ENCODE measurements around the gene ZNF526. TPM values are rescaled to one million over a fixed set of nuclear protein-coding genes. Genes with fewer than 3 reads are reported as not detected.

ZNF526 gene
- total RNA-seq, 4 donors from 2014 or later: 3.8 to 6.3 (median 4.0) TPM

DNA sequence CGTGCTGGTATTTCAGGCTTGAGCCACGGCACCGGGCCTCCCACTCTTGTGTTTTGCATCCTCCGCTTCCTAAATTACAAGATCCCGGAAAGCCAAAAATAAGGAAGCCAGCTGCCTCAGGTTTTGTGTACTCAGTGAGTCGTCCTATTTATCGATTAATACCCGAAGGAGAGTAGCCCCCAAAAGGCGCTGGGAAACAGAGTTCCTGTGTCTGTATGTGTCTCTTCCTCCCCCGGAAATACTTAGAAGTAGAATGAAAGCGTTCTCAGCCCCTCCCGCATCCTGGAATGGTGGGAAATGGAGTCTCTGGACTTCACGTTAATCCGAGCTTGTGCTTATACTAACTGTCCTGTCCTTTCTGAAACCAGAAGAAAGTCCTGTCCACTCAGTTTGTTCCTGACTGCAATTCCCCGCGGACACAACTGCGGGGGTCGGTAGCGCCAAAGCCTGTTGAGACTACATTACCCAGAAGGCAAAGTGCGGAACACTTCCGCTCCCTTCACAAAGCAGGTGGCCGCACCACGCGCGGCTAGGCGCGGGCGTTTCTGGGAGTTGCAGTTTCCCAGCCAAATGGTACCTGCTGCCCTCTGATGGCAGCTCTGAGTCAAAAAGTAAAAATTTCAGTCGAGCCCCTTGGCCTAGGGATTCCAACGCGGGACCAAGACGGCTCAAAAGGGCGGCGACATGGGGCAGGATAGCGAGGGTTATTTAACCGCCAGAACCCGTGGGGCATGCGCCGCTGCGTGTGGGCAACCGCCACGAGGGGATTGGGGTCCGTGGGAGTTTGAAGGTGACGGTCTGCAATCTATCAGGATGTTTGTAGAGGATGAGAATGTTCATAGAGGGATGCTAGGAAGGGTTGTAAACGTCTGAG is 24.5 kb downstream of the ZNF526 start:
- TF ChIP-seq, protein P1, sequence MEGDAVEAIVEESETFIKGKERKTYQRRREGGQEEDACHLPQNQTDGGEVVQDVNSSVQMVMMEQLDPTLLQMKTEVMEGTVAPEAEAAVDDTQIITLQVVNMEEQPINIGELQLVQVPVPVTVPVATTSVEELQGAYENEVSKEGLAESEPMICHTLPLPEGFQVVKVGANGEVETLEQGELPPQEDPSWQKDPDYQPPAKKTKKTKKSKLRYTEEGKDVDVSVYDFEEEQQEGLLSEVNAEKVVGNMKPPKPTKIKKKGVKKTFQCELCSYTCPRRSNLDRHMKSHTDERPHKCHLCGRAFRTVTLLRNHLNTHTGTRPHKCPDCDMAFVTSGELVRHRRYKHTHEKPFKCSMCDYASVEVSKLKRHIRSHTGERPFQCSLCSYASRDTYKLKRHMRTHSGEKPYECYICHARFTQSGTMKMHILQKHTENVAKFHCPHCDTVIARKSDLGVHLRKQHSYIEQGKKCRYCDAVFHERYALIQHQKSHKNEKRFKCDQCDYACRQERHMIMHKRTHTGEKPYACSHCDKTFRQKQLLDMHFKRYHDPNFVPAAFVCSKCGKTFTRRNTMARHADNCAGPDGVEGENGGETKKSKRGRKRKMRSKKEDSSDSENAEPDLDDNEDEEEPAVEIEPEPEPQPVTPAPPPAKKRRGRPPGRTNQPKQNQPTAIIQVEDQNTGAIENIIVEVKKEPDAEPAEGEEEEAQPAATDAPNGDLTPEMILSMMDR (IDR thresholded peaks at IDR 0.05): peak; percentile 59 to 84 (median 68)
- peak in 3 of 4 donors; percentile 14 to 74 (median 49) for TF ChIP-seq POLR2A (IDR thresholded peaks at IDR 0.05)
- WGBS, 2 donors: 2 to 3% methylated on average over 26 to 27 of the region's 45 CpGs

GRCh38 chr19:42245231-42245630 is 25.1 kb downstream of the ZNF526 start:
- H3K9me3 ChIP-seq: no peaks in the 10 kb centered on the region
- no peaks in the 10 kb centered on the region for H3K27me3 ChIP-seq
- intact Hi-C loops (cut with DNase I): loop anchor here (10.0 kb wide), 1 partner anchor 50 kb away; no protein-coding TSS in a partner anchor
- H3K4me3 ChIP-seq: peak overlapping the region in 2 of 4 donors; percentile 80 to 98
- DNase-seq: no peak
- peaks cover 4 to 22% (median 6%) of the 10 kb centered on the region in 3 donors for H3K36me3 ChIP-seq
- H3K4me1 ChIP-seq: peaks cover 20 to 87% (median 29%) of the 10 kb centered on the region in 3 donors
- WGBS, 2 donors: 70 to 73% methylated on average over 10 of the region's 10 CpGs
- TF ChIP-seq, protein P1 (IDR thresholded peaks at IDR 0.05): no peak
- TF ChIP-seq POLR2A (IDR thresholded peaks at IDR 0.05): no peak
- peak overlapping the region; percentile 89 to 98 (median 96) for H3K27ac ChIP-seq

More for the DNA sequence above, 24.5 kb downstream of the ZNF526 start:
- Histone ChIP-seq H3K36me3 (peaks cover 2 to 22% (median 5%) of the 10 kb centered on the region in 3 donors), H3K9me3 (no peaks in the 10 kb centered on the region), H3K27ac (peak overlapping the region; percentile 89 to 98 (median 96)), H3K4me1 (peaks cover 20 to 87% (median 28%) of the 10 kb centered on the region in 3 donors), H3K4me3 (peak overlapping the region; percentile 80 to 98 (median 90)), H3K27me3 (no peaks in the 10 kb centered on the region)
- DNase-seq: peak; percentile 66
- intact Hi-C loops (cut with DNase I): loop anchor here (10.0 kb wide), 1 partner anchor 50 kb away; no protein-coding TSS in a partner anchor

GRCh38 chr19:42246143-42246921 is 26.2 kb downstream of the ZNF526 start:
- peaks cover 25 to 87% (median 30%) of the 10 kb centered on the region in 3 donors for H3K4me1 ChIP-seq
- peak overlapping the region in 3 of 4 donors; percentile 46 to 98 (median 62) for H3K27ac ChIP-seq
- no peak for DNase-seq
- no peaks in the 10 kb centered on the region for H3K27me3 ChIP-seq
- peaks cover 4 to 22% (median 6%) of the 10 kb centered on the region in 3 donors for H3K36me3 ChIP-seq
- no peak overlapping the region for H3K4me3 ChIP-seq
- WGBS, 2 donors: 0 to 25% methylated on average over 5 to 9 of the region's 10 CpGs
- intact Hi-C loops (cut with DNase I): loop anchor here (10.0 kb wide), 1 partner anchor 48 kb away; no protein-coding TSS in a partner anchor
- TF ChIP-seq, protein P1 (IDR thresholded peaks at IDR 0.05): peak; percentile 24 to 67 (median 53)
- TF ChIP-seq POLR2A (IDR thresholded peaks at IDR 0.05): no peak
- H3K9me3 ChIP-seq: no peaks in the 10 kb centered on the region

GRCh38 chr19:42246922-42247639 is 27.0 kb downstream of the ZNF526 start:
- H3K27ac ChIP-seq: peak overlapping the region in 3 of 4 donors; percentile 46 to 98 (median 62)
- no peak overlapping the region for H3K4me3 ChIP-seq
- no peak for DNase-seq
- WGBS, 2 donors: 55 to 68% methylated on average over 6 to 7 of the region's 7 CpGs
- H3K36me3 ChIP-seq: peaks cover 4 to 22% (median 6%) of the 10 kb centered on the region in 3 donors
- no peaks in the 10 kb centered on the region for H3K9me3 ChIP-seq
- H3K27me3 ChIP-seq: no peaks in the 10 kb centered on the region
- intact Hi-C loops (cut with DNase I): loop anchor here (10.0 kb wide), 1 partner anchor 48 kb away; no protein-coding TSS in a partner anchor
- H3K4me1 ChIP-seq: peaks cover 27 to 87% (median 33%) of the 10 kb centered on the region in 3 donors
- TF ChIP-seq, protein P1 (IDR thresholded peaks at IDR 0.05): no peak
- no peak for TF ChIP-seq POLR2A (IDR thresholded peaks at IDR 0.05)

All from esophagus squamous epithelium (tissue), 5 donors.